ENCODE measurements around the gene NXPE3.
"Not testable (repeated sequence)": the region's sequence is repeated elsewhere in the genome, so short reads cannot be mapped to it uniquely, and the experiment has no call there.

NXPE3 gene

GRCh38 chr3:101732240-101732641 is 46.8 kb upstream of the NXPE3 start:
- no peak overlapping the region for H3K9ac ChIP-seq (ENCODE audit: low read length)
- H3K27ac ChIP-seq (ENCODE audit: low read depth, low read length), result no peak overlapping the region
- H3K9me2 ChIP-seq (replicated peaks; ENCODE audit: insufficient read depth, low read length), result no peaks in the 10 kb centered on the region
- TF ChIP-seq EZH2phosphoT487 (conservative IDR thresholded peaks at IDR 0.05; ENCODE audit: low read length), result no peak
- TF ChIP-seq CTCF (IDR thresholded peaks at IDR 0.05; ENCODE audit: insufficient read depth, low read length, poor library complexity, severe bottlenecking), result no peak
- no peak overlapping the region for H3K4me3 ChIP-seq (ENCODE audit: insufficient read depth, low read length, poor library complexity, severe bottlenecking)
- no peaks in the 10 kb centered on the region for H4K20me1 ChIP-seq (ENCODE audit: low read depth, low read length)
- no peaks in the 10 kb centered on the region for H3K9me3 ChIP-seq (ENCODE audit: insufficient read depth, low read length)
- peaks cover 11% of the 10 kb centered on the region; the same call in 1 of the 2 replicates for H3K79me2 ChIP-seq (ENCODE audit: insufficient read depth, low read length)
- H3F3A ChIP-seq (ENCODE audit: insufficient read depth), result no peaks in the 10 kb centered on the region; the same call in 1 of the 2 replicates
- H3K4me2 ChIP-seq (ENCODE audit: low read depth, low read length, poor library complexity, severe bottlenecking), result no peak overlapping the region
- H3K27me3 ChIP-seq (ENCODE audit: low read length), result no peaks in the 10 kb centered on the region
- H2AFZ ChIP-seq (ENCODE audit: low read depth, low read length, severe bottlenecking), result no peak overlapping the region
- peaks cover 50% of the 10 kb centered on the region for H3K36me3 ChIP-seq (ENCODE audit: low read length)

GRCh38 chr3:101735833-101736232 is 43.2 kb upstream of the NXPE3 start:
- H3F3A ChIP-seq (ENCODE audit: insufficient read depth), result no peaks in the 10 kb centered on the region
- H3K36me3 ChIP-seq (ENCODE audit: low read length), result peaks cover 34% of the 10 kb centered on the region
- no peak overlapping the region for H3K4me3 ChIP-seq (ENCODE audit: insufficient read depth, low read length, poor library complexity, severe bottlenecking)
- no peaks in the 10 kb centered on the region for H3K27me3 ChIP-seq (ENCODE audit: low read length)
- no peak overlapping the region for H2AFZ ChIP-seq (ENCODE audit: low read depth, low read length, severe bottlenecking)
- no peak overlapping the region for H3K9ac ChIP-seq (ENCODE audit: low read length)
- H3K27ac ChIP-seq (ENCODE audit: low read depth, low read length), result no peak overlapping the region
- H3K79me2 ChIP-seq (ENCODE audit: insufficient read depth, low read length), result peaks cover 11% of the 10 kb centered on the region; the same call in 1 of the 2 replicates
- H3K9me2 ChIP-seq (replicated peaks; ENCODE audit: insufficient read depth, low read length), result no peaks in the 10 kb centered on the region
- TF ChIP-seq CTCF (IDR thresholded peaks at IDR 0.05; ENCODE audit: insufficient read depth, low read length, poor library complexity, severe bottlenecking) (no peak), EZH2phosphoT487 (conservative IDR thresholded peaks at IDR 0.05; ENCODE audit: low read length) (no peak)
- H3K4me2 ChIP-seq (ENCODE audit: low read depth, low read length, poor library complexity, severe bottlenecking), result no peak overlapping the region
- H4K20me1 ChIP-seq (ENCODE audit: low read depth, low read length), result no peaks in the 10 kb centered on the region
- H3K9me3 ChIP-seq (ENCODE audit: insufficient read depth, low read length), result no peaks in the 10 kb centered on the region

- not testable (repeated sequence) for H3K36me3 ChIP-seq (ENCODE audit: low read length); H2AFZ ChIP-seq (ENCODE audit: low read depth, low read length, severe bottlenecking); H3K9me2 ChIP-seq (replicated peaks; ENCODE audit: insufficient read depth, low read length); H4K20me1 ChIP-seq (ENCODE audit: low read depth, low read length); H3F3A ChIP-seq (ENCODE audit: insufficient read depth); H3K27ac ChIP-seq (ENCODE audit: low read depth, low read length); H3K9ac ChIP-seq (ENCODE audit: low read length); H3K79me2 ChIP-seq (ENCODE audit: insufficient read depth, low read length); H3K4me3 ChIP-seq (ENCODE audit: insufficient read depth, low read length, poor library complexity, severe bottlenecking); H3K4me2 ChIP-seq (ENCODE audit: low read depth, low read length, poor library complexity, severe bottlenecking); H3K27me3 ChIP-seq (ENCODE audit: low read length); H3K9me3 ChIP-seq (ENCODE audit: insufficient read depth, low read length)
Measured at GRCh38 chr3:101741914-101742313, 37.1 kb upstream of the NXPE3 start.

- Histone ChIP-seq H3K4me2 (ENCODE audit: low read depth, low read length, poor library complexity, severe bottlenecking) (no peak overlapping the region), H3K9me3 (ENCODE audit: insufficient read depth, low read length) (no peaks in the 10 kb centered on the region), H3K79me2 (ENCODE audit: insufficient read depth, low read length) (no peaks in the 10 kb centered on the region; the same call in 1 of the 2 replicates), H4K20me1 (ENCODE audit: low read depth, low read length) (no peaks in the 10 kb centered on the region), H3K4me3 (ENCODE audit: insufficient read depth, low read length, poor library complexity, severe bottlenecking) (no peak overlapping the region), H3K9ac (ENCODE audit: low read length) (no peak overlapping the region), H3F3A (ENCODE audit: insufficient read depth) (no peaks in the 10 kb centered on the region), H3K36me3 (ENCODE audit: low read length) (peaks cover 15% of the 10 kb centered on the region), H2AFZ (ENCODE audit: low read depth, low read length, severe bottlenecking) (no peak overlapping the region), H3K9me2 (replicated peaks; ENCODE audit: insufficient read depth, low read length) (no peaks in the 10 kb centered on the region), H3K27me3 (ENCODE audit: low read length) (no peaks in the 10 kb centered on the region), H3K27ac (ENCODE audit: low read depth, low read length) (no peak overlapping the region)
- TF ChIP-seq EZH2phosphoT487 (conservative IDR thresholded peaks at IDR 0.05; ENCODE audit: low read length) (no peak), CTCF (IDR thresholded peaks at IDR 0.05; ENCODE audit: insufficient read depth, low read length, poor library complexity, severe bottlenecking) (no peak)
Measured at GRCh38 chr3:101744811-101745210, 34.2 kb upstream of the NXPE3 start.

GRCh38 chr3:101745934-101746333 is 33.1 kb upstream of the NXPE3 start:
- not testable (repeated sequence) for H3K4me3 ChIP-seq (ENCODE audit: insufficient read depth, low read length, poor library complexity, severe bottlenecking); H3K9me2 ChIP-seq (replicated peaks; ENCODE audit: insufficient read depth, low read length); H3K79me2 ChIP-seq (ENCODE audit: insufficient read depth, low read length); H3F3A ChIP-seq (ENCODE audit: insufficient read depth); H3K9me3 ChIP-seq (ENCODE audit: insufficient read depth, low read length); H2AFZ ChIP-seq (ENCODE audit: low read depth, low read length, severe bottlenecking); H3K4me2 ChIP-seq (ENCODE audit: low read depth, low read length, poor library complexity, severe bottlenecking); H3K27ac ChIP-seq (ENCODE audit: low read depth, low read length); H3K27me3 ChIP-seq (ENCODE audit: low read length); H4K20me1 ChIP-seq (ENCODE audit: low read depth, low read length); H3K9ac ChIP-seq (ENCODE audit: low read length)
- H3K36me3 ChIP-seq (ENCODE audit: low read length), result peaks cover 15% of the 10 kb centered on the region
